DOHH2 (cell line): ENCODE data around the gene IFT25.
A peak's percentile ranks its signal among the peaks of the same experiment; 100 is the strongest.
"Not testable (repeated sequence)": the region's sequence is repeated elsewhere in the genome, so short reads cannot be mapped to it uniquely, and the experiment has no call there.

Source experiments
- H3F3A ChIP-seq: fragments of 200-600 bp; sonication (generic), shearing (Covaris generic); 2 replicates; pipeline ENCODE4 v1.6.0; 2016; ENCODE audit warnings: antibody characterized with exemption, mild to moderate bottlenecking; ENCODE audit not compliant: control insufficient read depth, insufficient read depth
- H3K27ac ChIP-seq: fragments of 200-600 bp; sonication (generic); 2 replicates; pipeline ENCODE4 v1.5.1; 2014; ENCODE audit warnings: low read depth, mild to moderate bottlenecking, low read length, moderate library complexity
- H3K27me3 ChIP-seq: fragments of 200-600 bp; sonication (generic); 2 replicates; pipeline ENCODE4 v1.6.1; 2014; ENCODE audit warnings: mild to moderate bottlenecking, low read length, mixed read lengths; ENCODE audit not compliant: control insufficient read depth
- H3K36me3 ChIP-seq: fragments of 200-600 bp; sonication (generic); 2 replicates; pipeline ENCODE4 v1.6.1; 2014; ENCODE audit warnings: mild to moderate bottlenecking, low read length, moderate library complexity, mixed read lengths; ENCODE audit not compliant: control insufficient read depth
- H3K4me1 ChIP-seq: fragments of 200-600 bp; sonication (generic); 2 replicates; pipeline ENCODE4 v1.6.1; 2014; ENCODE audit warnings: mild to moderate bottlenecking, low read length, mixed read lengths; ENCODE audit not compliant: control insufficient read depth
- H3K4me2 ChIP-seq: fragments of 200-600 bp; sonication (generic); 2 replicates; pipeline ENCODE4 v1.6.0; 2014; ENCODE audit warnings: mild to moderate bottlenecking, low read length, moderate library complexity
- H3K4me3 ChIP-seq: fragments of 200-600 bp; sonication (generic); 2 replicates; pipeline ENCODE4 v1.5.1; 2014; ENCODE audit warnings: mild to moderate bottlenecking, low read length, mixed read lengths
- H3K79me2 ChIP-seq: fragments of 200-600 bp; sonication (generic); 2 replicates; pipeline ENCODE4 v1.6.1; 2014; ENCODE audit warnings: mild to moderate bottlenecking, low read length, mixed read lengths; ENCODE audit not compliant: control insufficient read depth
- H3K9me2 ChIP-seq: fragments of 200-600 bp; sonication (generic); replicated peaks from 2 replicates; pipeline ENCODE4 v1.6.1; 2014; ENCODE audit warnings: mild to moderate bottlenecking, low read length, mixed read lengths; ENCODE audit not compliant: control insufficient read depth
- H3K9me3 ChIP-seq: fragments of 200-600 bp; sonication (generic); 2 replicates; pipeline ENCODE4 v1.6.1; 2014; ENCODE audit warnings: antibody characterized with exemption, low read length, mixed read lengths; ENCODE audit not compliant: control insufficient read depth, insufficient read depth
- H4K20me1 ChIP-seq: fragments of 200-600 bp; sonication (generic); 2 replicates; pipeline ENCODE4 v1.6.0; 2014; ENCODE audit warnings: low read depth, mild to moderate bottlenecking, antibody characterized with exemption, low read length, moderate library complexity; ENCODE audit not compliant: control insufficient read depth, insufficient read depth
- CTCF ChIP-seq: fragments of 200-600 bp; sonication (generic); IDR thresholded peaks from one replicate; pipeline ENCODE4 v1.5.1; 2014; ENCODE audit warnings: antibody characterized with exemption, mild to moderate bottlenecking, low read depth, low read length; ENCODE audit not compliant: poor library complexity, severe bottlenecking
- EZH2phosphoT487 ChIP-seq: fragments of 200-600 bp; sonication (generic); IDR thresholded peaks from 2 replicates; pipeline ENCODE4 v1.6.1; 2017; ENCODE audit warnings: borderline replicate concordance, mild to moderate bottlenecking, antibody characterized with exemption, low read length, moderate library complexity, mixed read lengths

IFT25 gene

DNA sequence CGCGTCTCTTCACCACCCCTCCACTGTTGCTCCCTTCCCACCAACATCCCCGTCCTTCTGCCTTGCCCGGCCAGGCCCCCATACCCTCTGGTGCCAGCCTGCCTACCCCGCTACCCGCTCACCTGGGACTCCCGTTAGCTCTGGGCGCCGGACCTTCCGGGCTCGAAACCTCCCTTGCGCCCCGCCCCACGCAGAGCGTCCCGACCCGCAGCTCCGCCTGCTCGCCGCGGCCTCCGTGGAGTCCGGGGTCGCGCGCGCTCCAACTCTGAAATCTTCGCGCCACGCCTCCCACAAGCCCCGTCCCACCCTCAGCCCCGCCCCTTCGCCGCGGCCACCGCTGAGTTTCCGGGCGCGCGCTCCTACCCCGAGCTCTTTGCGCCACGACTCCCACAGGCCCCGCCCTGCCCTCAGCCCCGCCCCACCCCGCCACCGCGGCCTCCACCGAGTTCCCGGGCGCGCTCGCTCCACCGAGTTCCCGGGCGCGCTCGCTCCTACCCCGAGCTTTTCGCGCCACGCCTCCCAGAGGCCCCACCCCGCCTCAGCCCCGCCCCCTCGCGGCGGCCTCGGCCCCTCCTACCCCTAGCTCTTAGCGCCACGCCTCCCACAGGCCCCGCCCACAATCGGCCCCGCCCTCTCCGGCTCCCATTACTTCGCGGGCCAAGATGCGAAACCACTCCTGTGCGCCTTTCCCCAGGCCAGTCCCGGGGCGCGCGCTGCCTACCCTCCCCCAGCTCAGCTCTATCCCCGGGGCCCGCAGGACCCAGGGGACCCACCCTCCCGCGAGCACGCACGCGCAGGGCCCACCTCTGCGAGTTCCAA, at the start of gene IFT25:
IFT25 (minus strand) TSS at position 267 of the 819 bp plus-strand sequence. CDS start 5,617 bp downstream, outside the sequence.
- Histone ChIP-seq H3K36me3 (peaks cover 40% of the 10 kb centered on the region), H3K9me3 (no peaks in the 10 kb centered on the region), H3K4me2 (peak within 1 kb of the TSS; percentile 100), H3K79me2 (peaks cover 72% of the 10 kb centered on the region), H4K20me1 (peaks cover 16% of the 10 kb centered on the region; the same call in 1 of the 2 replicates), H3K27ac (peak within 1 kb of the TSS; percentile 66), H3F3A (0 out of 2 replicates have a peak, but pooled peaks cover 4% of the 10 kb centered on the region), H3K4me3 (peak within 1 kb of the TSS; percentile 99), H3K9me2 (no peaks in the 10 kb centered on the region), H3K4me1 (peaks cover 35% of the 10 kb centered on the region), H3K27me3 (no peaks in the 10 kb centered on the region)
- TF ChIP-seq EZH2phosphoT487 = no peak
- TF ChIP-seq CTCF = no peak

- H3K4me3 ChIP-seq, H3K27me3 ChIP-seq, H3K79me2 ChIP-seq, H4K20me1 ChIP-seq, H3K9me2 ChIP-seq, H3K27ac ChIP-seq, H3K4me1 ChIP-seq, H3K36me3 ChIP-seq, H3F3A ChIP-seq, H3K4me2 ChIP-seq: not testable (repeated sequence)
- H3K9me3 ChIP-seq = peaks cover 13% of the 10 kb centered on the region
Observed at GRCh38 chr1:53994516-53994915, 49.0 kb upstream of the IFT25 start.

DNA sequence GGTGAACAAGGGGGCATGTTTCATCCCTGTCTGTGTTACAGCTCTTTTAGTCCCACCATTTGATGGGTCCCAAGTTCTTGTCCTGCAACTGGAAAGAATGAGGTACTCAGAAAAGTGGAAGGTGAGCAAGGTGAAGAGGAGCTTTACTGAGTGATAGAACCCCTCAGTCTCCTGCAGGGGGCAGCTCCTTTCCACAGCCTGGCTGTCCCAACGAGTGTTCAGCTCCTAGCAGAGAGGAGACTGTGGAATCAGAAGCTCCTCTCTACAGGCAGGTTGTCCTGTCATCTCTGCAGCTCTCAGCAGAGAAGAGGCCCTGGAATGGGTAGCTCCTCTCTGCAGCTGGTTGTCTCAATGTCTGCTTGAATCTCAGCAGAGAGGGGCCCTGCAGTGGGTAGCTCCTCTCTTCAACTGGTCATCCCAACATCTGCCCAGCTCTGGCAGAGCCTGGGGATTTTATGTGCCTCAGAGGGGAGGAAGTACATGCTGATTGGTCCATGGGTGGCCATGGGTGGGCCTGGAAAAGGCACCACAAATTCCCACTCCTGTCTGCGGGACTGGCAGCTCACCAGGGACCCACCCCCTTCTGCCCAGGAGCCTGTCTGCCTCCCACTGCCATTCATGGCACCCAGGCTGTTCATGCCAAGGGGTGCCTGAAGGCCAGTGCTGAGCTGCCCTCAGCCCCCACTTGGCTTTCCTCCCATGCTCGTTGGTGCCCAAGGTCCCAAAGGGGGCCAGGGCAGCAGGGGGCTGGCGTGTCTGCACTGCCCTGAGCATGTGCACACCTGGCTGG, 46.8 kb upstream of the IFT25 start:
- H3K4me2 ChIP-seq = no peak overlapping the region
- no peak overlapping the region for H3K4me3 ChIP-seq
- no peaks in the 10 kb centered on the region for H3K79me2 ChIP-seq

More for the DNA sequence above, 46.8 kb upstream of the IFT25 start:
- Histone ChIP-seq H4K20me1 (no peaks in the 10 kb centered on the region), H3K27me3 (no peaks in the 10 kb centered on the region), H3K4me1 (no peaks in the 10 kb centered on the region), H3F3A (no peaks in the 10 kb centered on the region), H3K27ac (no peak overlapping the region), H3K9me3 (peaks cover 13% of the 10 kb centered on the region), H3K9me2 (no peaks in the 10 kb centered on the region), H3K36me3 (no peaks in the 10 kb centered on the region)
- TF ChIP-seq CTCF = no peak
- TF ChIP-seq EZH2phosphoT487 = no peak
